SU-DHL-6 (cell line): Measurements from ENCODE around the gene KDELR1.

Source experiments
- H2AFZ ChIP-seq: fragments of 200-600 bp; sonication (generic); 2 replicates; pipeline ENCODE4 v1.6.1; 2014; ENCODE audit warnings: low read depth, mild to moderate bottlenecking, moderate library complexity, mixed read lengths, antibody characterized with exemption, low read length; ENCODE audit not compliant: severe bottlenecking
- H3F3A ChIP-seq: fragments of 200-600 bp; shearing (Covaris generic); 2 replicates; pipeline ENCODE4 v1.6.0; 2016; ENCODE audit warnings: antibody characterized with exemption, mild to moderate bottlenecking; ENCODE audit not compliant: insufficient read depth
- H3K27ac ChIP-seq: fragments of 200-600 bp; sonication (generic); 2 replicates; pipeline ENCODE4 v1.5.1; 2016; ENCODE audit warnings: low read depth, mild to moderate bottlenecking, low read length, moderate library complexity, mixed read lengths
- H3K27me3 ChIP-seq: fragments of 200-600 bp; sonication (generic), shearing (Covaris generic); 2 replicates; pipeline ENCODE4 v1.6.0; 2014; ENCODE audit warnings: mild to moderate bottlenecking, low read length
- H3K36me3 ChIP-seq: fragments of 200-600 bp; sonication (generic); 2 replicates; pipeline ENCODE4 v1.6.1; 2014; ENCODE audit warnings: mild to moderate bottlenecking, low read length, mixed read lengths
- H3K4me2 ChIP-seq: fragments of 300-600, 200-600 bp; shearing (Covaris generic), sonication (generic); 2 replicates; pipeline ENCODE4 v1.6.0; 2014; ENCODE audit warnings: low read length, low read depth, mild to moderate bottlenecking; ENCODE audit not compliant: poor library complexity, severe bottlenecking
- H3K4me3 ChIP-seq: fragments of 200-600 bp; sonication (generic); 2 replicates; pipeline ENCODE4 v1.5.1; 2014; ENCODE audit warnings: antibody characterized with exemption, low read length, mild to moderate bottlenecking, mixed read lengths; ENCODE audit not compliant: insufficient read depth, poor library complexity, severe bottlenecking
- H3K79me2 ChIP-seq: fragments of 200-600 bp; sonication (generic); 2 replicates; pipeline ENCODE4 v1.6.1; 2014; ENCODE audit warnings: mild to moderate bottlenecking, low read length, moderate library complexity; ENCODE audit not compliant: insufficient read depth
- H3K9ac ChIP-seq: fragments of 200-600 bp; sonication (generic); 2 replicates; pipeline ENCODE4 v1.7.0; 2014; ENCODE audit warnings: mild to moderate bottlenecking, low read length
- H3K9me2 ChIP-seq: fragments of 200-600 bp; sonication (generic); replicated peaks from 2 replicates; pipeline ENCODE4 v1.6.1; 2014; ENCODE audit warnings: low read length; ENCODE audit not compliant: insufficient read depth
- H3K9me3 ChIP-seq: fragments of 200-600 bp; sonication (generic); 2 replicates; pipeline ENCODE4 v1.6.1; 2014; ENCODE audit warnings: low read length, mixed read lengths; ENCODE audit not compliant: insufficient read depth
- H4K20me1 ChIP-seq: fragments of 200-600 bp; sonication (generic); 2 replicates; pipeline ENCODE4 v1.6.1; 2014; ENCODE audit warnings: low read depth, mild to moderate bottlenecking, antibody characterized with exemption, low read length, moderate library complexity, mixed read lengths
- EZH2phosphoT487 ChIP-seq: fragments of 200-600 bp; sonication (generic), shearing (Covaris generic); conservative IDR thresholded peaks from 2 replicates; pipeline ENCODE4 v1.6.1; 2018; ENCODE audit warnings: mild to moderate bottlenecking, antibody characterized with exemption, low read length, moderate library complexity, mixed read lengths
- TF ChIP-seq, protein P1 (sequence below): fragments of 200-600 bp; sonication (generic); IDR thresholded peaks from one replicate; pipeline ENCODE4 v1.5.1; 2017; ENCODE audit warnings: antibody characterized with exemption, mild to moderate bottlenecking, low read length, moderate library complexity; ENCODE audit not compliant: insufficient read depth, poor library complexity, severe bottlenecking

KDELR1 gene

DNA sequence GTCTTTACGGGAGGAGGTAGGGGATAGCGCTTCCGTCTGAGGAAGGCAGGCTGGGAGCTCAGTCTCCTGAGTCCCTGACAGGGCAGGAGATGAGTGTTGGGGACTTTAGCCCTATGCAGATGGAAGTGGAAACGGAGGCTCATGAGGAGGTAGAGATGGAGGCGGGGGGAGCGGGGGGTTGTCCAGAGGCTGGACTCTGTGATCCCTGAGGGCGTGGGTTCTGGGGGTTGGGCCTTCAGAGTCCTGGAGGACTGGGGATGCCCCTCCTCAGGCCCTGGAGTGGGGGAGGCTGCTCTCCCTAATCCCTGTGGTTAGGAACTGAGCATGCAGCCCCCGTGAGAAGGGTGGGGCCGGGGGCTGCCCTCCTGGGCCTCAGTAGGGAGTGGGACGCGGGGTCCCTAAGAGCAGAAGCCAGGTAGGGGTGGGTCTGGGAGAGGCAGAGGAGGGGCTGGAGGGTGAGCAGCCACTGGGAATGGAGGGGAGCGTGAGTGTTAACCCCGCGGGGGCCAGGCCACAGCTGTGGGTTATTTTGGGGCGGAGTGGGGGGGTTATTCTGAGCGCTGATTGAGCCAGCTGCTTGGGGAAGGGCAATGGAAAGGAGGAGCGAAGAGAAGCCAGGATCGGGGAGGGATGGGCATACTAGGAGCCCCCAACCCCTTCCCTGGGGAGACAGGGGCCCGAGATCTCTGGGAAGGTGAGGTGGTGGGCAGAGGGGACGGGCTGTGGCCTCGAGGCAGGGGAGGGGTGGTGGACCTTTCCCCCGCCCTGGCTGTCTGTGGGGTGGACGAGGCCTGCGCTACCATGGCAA, 4.9 kb upstream of the KDELR1 start:
- Histone ChIP-seq H3K9me3 (no peaks in the 10 kb centered on the region), H3K79me2 (0 out of 2 replicates have a peak, but pooled peaks cover under 1% of the 10 kb centered on the region), H2AFZ (no peak overlapping the region), H3K4me2 (no peak overlapping the region), H3K36me3 (no peaks in the 10 kb centered on the region), H3K9ac (no peak overlapping the region), H3K27me3 (no peaks in the 10 kb centered on the region), H3K9me2 (no peaks in the 10 kb centered on the region), H4K20me1 (no peaks in the 10 kb centered on the region), H3K4me3 (no peak overlapping the region), H3F3A (no peaks in the 10 kb centered on the region; the same call in 1 of the 2 replicates), H3K27ac (no peak overlapping the region)
- no peak for TF ChIP-seq EZH2phosphoT487
- TF ChIP-seq, protein P1, sequence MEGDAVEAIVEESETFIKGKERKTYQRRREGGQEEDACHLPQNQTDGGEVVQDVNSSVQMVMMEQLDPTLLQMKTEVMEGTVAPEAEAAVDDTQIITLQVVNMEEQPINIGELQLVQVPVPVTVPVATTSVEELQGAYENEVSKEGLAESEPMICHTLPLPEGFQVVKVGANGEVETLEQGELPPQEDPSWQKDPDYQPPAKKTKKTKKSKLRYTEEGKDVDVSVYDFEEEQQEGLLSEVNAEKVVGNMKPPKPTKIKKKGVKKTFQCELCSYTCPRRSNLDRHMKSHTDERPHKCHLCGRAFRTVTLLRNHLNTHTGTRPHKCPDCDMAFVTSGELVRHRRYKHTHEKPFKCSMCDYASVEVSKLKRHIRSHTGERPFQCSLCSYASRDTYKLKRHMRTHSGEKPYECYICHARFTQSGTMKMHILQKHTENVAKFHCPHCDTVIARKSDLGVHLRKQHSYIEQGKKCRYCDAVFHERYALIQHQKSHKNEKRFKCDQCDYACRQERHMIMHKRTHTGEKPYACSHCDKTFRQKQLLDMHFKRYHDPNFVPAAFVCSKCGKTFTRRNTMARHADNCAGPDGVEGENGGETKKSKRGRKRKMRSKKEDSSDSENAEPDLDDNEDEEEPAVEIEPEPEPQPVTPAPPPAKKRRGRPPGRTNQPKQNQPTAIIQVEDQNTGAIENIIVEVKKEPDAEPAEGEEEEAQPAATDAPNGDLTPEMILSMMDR: no peak

GRCh38 chr19:48395499-48395898, 4.1 kb upstream of the KDELR1 start:
- H3K9ac ChIP-seq: no peak overlapping the region
- no peak overlapping the region for H3K4me2 ChIP-seq
- no peaks in the 10 kb centered on the region for H4K20me1 ChIP-seq
- H3K36me3 ChIP-seq: no peaks in the 10 kb centered on the region
- TF ChIP-seq, protein P1: no peak
- no peak for TF ChIP-seq EZH2phosphoT487
- peaks cover 3% of the 10 kb centered on the region; the same call in 1 of the 2 replicates for H3K79me2 ChIP-seq
- no peak overlapping the region for H3K4me3 ChIP-seq
- H3K9me2 ChIP-seq: no peaks in the 10 kb centered on the region
- no peaks in the 10 kb centered on the region; the same call in 1 of the 2 replicates for H3F3A ChIP-seq
- H2AFZ ChIP-seq: no peak overlapping the region
- H3K27ac ChIP-seq: no peak overlapping the region
- H3K27me3 ChIP-seq: no peaks in the 10 kb centered on the region
- H3K9me3 ChIP-seq: no peaks in the 10 kb centered on the region

DNA sequence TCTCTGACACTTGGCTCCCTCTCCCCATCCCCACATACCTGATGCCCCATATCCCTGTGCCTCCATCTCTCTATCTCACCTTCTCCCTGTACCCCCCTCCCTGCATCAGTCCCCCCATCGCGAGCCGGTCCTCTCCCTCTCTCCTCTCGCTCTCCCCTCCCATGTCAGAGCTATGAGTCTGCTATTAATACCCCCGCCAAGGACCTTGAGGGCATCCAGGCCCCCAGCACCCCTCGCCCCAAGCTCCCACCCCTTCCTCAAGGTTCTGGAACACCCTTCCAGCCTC, 3.8 kb upstream of the KDELR1 start:
- no peaks in the 10 kb centered on the region for H3K36me3 ChIP-seq
- no peaks in the 10 kb centered on the region; the same call in 1 of the 2 replicates for H3F3A ChIP-seq
- H4K20me1 ChIP-seq: no peaks in the 10 kb centered on the region
- H3K9me2 ChIP-seq: no peaks in the 10 kb centered on the region
- H3K4me3 ChIP-seq: no peak overlapping the region
- H3K79me2 ChIP-seq: peaks cover 3% of the 10 kb centered on the region; the same call in 1 of the 2 replicates
- TF ChIP-seq, protein P1: no peak
- no peak for TF ChIP-seq EZH2phosphoT487
- H2AFZ ChIP-seq: no peak overlapping the region
- no peaks in the 10 kb centered on the region for H3K27me3 ChIP-seq
- no peak overlapping the region for H3K9ac ChIP-seq
- no peak overlapping the region for H3K27ac ChIP-seq
- no peaks in the 10 kb centered on the region for H3K9me3 ChIP-seq
- H3K4me2 ChIP-seq: no peak overlapping the region
